GM23338 (cell line): ENCODE measurements around the gene CRACR2A. TPM values are rescaled to one million over a fixed set of nuclear protein-coding genes. Genes with fewer than 3 reads are reported as not detected.

Experiments
- ATAC-seq: fragments of 200-7000 bp; cut with Tn5 transposase; 3 replicates; pipeline ENCODE4 v1.9.1; 2020
- DNase-seq: peaks from one replicate; pipeline ENCODE4 v3.0.0-alpha.2; 2015; ENCODE audit warnings: low spot score
- H2AFZ ChIP-seq: fragments of 200-600 bp; sonication (generic); 2 replicates; pipeline ENCODE4 v1.8.0; 2016; ENCODE audit warnings: antibody characterized with exemption, mild to moderate bottlenecking, moderate library complexity
- H3F3A ChIP-seq: fragments of 200-600 bp; sonication (generic); replicated peaks from 2 replicates; pipeline ENCODE4 v1.8.0; 2017; ENCODE audit warnings: antibody characterized with exemption, mixed run types, low read depth
- H3K27ac ChIP-seq: fragments of 200-600 bp; sonication (generic); 2 replicates; pipeline ENCODE4 v1.6.1; 2016; ENCODE audit warnings: low read depth
- H3K27me3 ChIP-seq: fragments of 200-600 bp; sonication (generic); 2 replicates; pipeline ENCODE4 v1.8.0; 2016; ENCODE audit warnings: mild to moderate bottlenecking, mixed run types, moderate library complexity; ENCODE audit not compliant: insufficient read depth
- H3K36me3 ChIP-seq: fragments of 200-600 bp; sonication (generic); 2 replicates; pipeline ENCODE4 v1.8.0; 2016; ENCODE audit warnings: mild to moderate bottlenecking; ENCODE audit not compliant: insufficient read depth
- H3K4me1 ChIP-seq: fragments of 200-600 bp; sonication (generic); 2 replicates; pipeline ENCODE4 v1.8.0; 2016; ENCODE audit warnings: mild to moderate bottlenecking, moderate library complexity; ENCODE audit not compliant: insufficient read depth
- H3K4me2 ChIP-seq: fragments of 200-600 bp; sonication (generic); 2 replicates; pipeline ENCODE4 v1.7.1; 2017; ENCODE audit warnings: mixed run types
- H3K4me3 ChIP-seq: fragments of 200-600 bp; sonication (generic); 2 replicates; pipeline ENCODE4 v1.6.1; 2016; ENCODE audit warnings: mixed run types
- H3K79me2 ChIP-seq: fragments of 200-600 bp; sonication (generic); replicated peaks from 2 replicates; pipeline ENCODE4 v1.8.0; 2017; ENCODE audit warnings: mild to moderate bottlenecking; ENCODE audit not compliant: insufficient read depth
- H3K9me2 ChIP-seq: fragments of 200-600 bp; sonication (generic); 2 replicates; pipeline ENCODE4 v1.8.0; 2017; ENCODE audit not compliant: insufficient read depth
- H4K20me1 ChIP-seq: fragments of 200-600 bp; sonication (generic); replicated peaks from 2 replicates; pipeline ENCODE4 v1.8.0; 2017; ENCODE audit warnings: mild to moderate bottlenecking; ENCODE audit not compliant: insufficient read depth
- H3K27ac Mint-ChIP-seq: 2 replicates; pipeline ENCODE4 v1.8.0; 2020; ENCODE audit warnings: inconsistent platforms, mild to moderate bottlenecking, moderate library complexity, mixed read lengths
- H3K27me3 Mint-ChIP-seq: 3 replicates; pipeline ENCODE4 v1.8.0; 2022; ENCODE audit warnings: low read depth, mild to moderate bottlenecking, moderate library complexity, mixed read lengths, inconsistent platforms; ENCODE audit not compliant: insufficient read depth, poor library complexity
- H3K36me3 Mint-ChIP-seq: 3 replicates; pipeline ENCODE4 v1.8.0; 2021; ENCODE audit warnings: low read depth, mild to moderate bottlenecking, inconsistent platforms, moderate library complexity, mixed read lengths
- H3K4me1 Mint-ChIP-seq: 3 replicates; pipeline ENCODE4 v1.8.0; 2020; ENCODE audit warnings: mild to moderate bottlenecking, inconsistent platforms, mixed read lengths
- H3K4me3 Mint-ChIP-seq: 3 replicates; pipeline ENCODE4 v1.8.0; 2021; ENCODE audit warnings: moderate library complexity, mild to moderate bottlenecking, inconsistent platforms, mixed read lengths
- H3K9me3 Mint-ChIP-seq: 3 replicates; pipeline ENCODE4 v1.8.0; 2020; ENCODE audit warnings: moderate library complexity, mild to moderate bottlenecking, inconsistent platforms, mixed read lengths
- CREB1 ChIP-seq: fragments of 250-450 bp; sonication (Bioruptor Pico); IDR thresholded peaks from 2 replicates; pipeline ENCODE4 v1.5.0; 2020; ENCODE audit warnings: low read depth, mild to moderate bottlenecking, moderate library complexity
- EZH2phosphoT487 ChIP-seq: fragments of 200-600 bp; sonication (generic); IDR thresholded peaks from one replicate; pipeline ENCODE4 v1.8.1; 2018; ENCODE audit warnings: antibody characterized with exemption; ENCODE audit not compliant: unreplicated experiment
- JUNB ChIP-seq: IDR thresholded peaks from one replicate; pipeline ENCODE4 v1.6.1; 2016; ENCODE audit warnings: antibody characterized with exemption; ENCODE audit not compliant: unreplicated experiment
- NANOG ChIP-seq: IDR thresholded peaks from 2 replicates; pipeline ENCODE4 v1.6.1; 2016; ENCODE audit warnings: antibody characterized with exemption, borderline replicate concordance
- POLR2AphosphoS5 ChIP-seq: IDR thresholded peaks from 2 replicates; pipeline ENCODE4 v1.6.1; 2016; ENCODE audit warnings: antibody characterized with exemption, low read depth
- STAT1 ChIP-seq: IDR thresholded peaks from one replicate; pipeline ENCODE4 v1.6.1; 2016; ENCODE audit warnings: antibody characterized with exemption; ENCODE audit not compliant: unreplicated experiment
- ZNF114 ChIP-seq: fragments of 250-450 bp; sonication (Bioruptor Pico); IDR thresholded peaks from 2 replicates; pipeline ENCODE4 v1.5.0; 2020; ENCODE audit warnings: mild to moderate bottlenecking, moderate library complexity
- polyA plus RNA-seq: library from polyadenylated mRNA; unstranded; fragments of >200 nt; fragmentation: Nextera tagmentation; extraction: Ambion mirVana; gene quantifications from 2 replicates; pipeline ENCODE4 v1.2.1, GENCODE V29; 2016
- total RNA-seq: library from RNA; depleted of rRNA; stranded (reverse); fragments of >200 nt; shearing (Covaris generic); gene quantifications from 2 replicates; pipeline ENCODE4 v1.2.3, GENCODE V29; 2014
- TF ChIP-seq, protein P1 (sequence below): IDR thresholded peaks from one replicate; pipeline ENCODE4 v1.6.1; 2018; ENCODE audit warnings: antibody characterized with exemption; ENCODE audit not compliant: unreplicated experiment
- TF ChIP-seq, protein P2 (sequence below), 2 experiments: fragments of 200-600 bp in 1 of 2; sonication (generic) in 1 of 2; conservative IDR thresholded peaks; 2 replicates each; pipeline versions ENCODE4 v1.5.1 to v1.6.1; 2016 to 2017; ENCODE audit warnings: antibody characterized with exemption in 2 of 2, low read depth in 2 of 2, mild to moderate bottlenecking in 2 of 2, moderate library complexity in 1 of 2
- TF ChIP-seq, protein P3 (sequence below): fragments of 250-450 bp; sonication (Bioruptor Pico); IDR thresholded peaks from 2 replicates; pipeline ENCODE4 v1.5.0; 2020; ENCODE audit warnings: mild to moderate bottlenecking, moderate library complexity

Gene CRACR2A
- total and polyA plus RNA-seq, 2 experiments from 2014 or later: 1.5 to 3.0 TPM

DNA sequence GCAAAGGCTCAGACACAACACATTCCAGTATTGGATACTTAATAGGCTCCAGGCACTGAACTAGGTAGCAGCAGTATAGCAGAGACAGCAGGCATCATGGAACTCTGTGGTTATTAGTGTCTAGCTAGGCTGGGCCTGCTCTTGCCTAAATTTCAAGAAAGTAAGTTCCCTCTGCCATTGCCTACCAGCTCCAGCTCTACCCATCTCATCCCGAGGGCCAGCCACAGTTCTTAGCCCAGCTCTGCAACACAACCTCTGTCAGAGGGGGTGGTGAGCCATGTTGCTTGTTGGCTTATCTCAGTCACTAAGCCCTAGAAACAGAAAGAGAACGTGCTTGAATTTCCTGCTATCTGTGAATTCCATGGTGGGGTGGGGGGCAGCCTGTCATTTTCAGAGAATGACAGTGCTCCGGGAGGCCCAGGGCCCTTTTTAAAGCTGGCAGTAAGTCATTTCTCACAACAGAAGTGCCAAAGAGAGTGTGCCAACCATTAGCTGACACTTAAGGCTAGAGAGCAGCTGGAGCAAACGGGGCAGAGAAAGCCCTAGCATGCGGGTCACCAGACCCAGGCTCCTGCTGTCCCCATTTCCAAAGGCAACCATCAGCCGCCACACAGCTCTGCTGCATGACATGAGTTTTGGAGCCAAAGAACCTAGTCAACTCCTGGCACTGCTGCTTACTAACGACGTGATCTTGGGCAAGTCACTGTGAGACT is 156.1 kb downstream of the CRACR2A start:
- ATAC-seq (no peak), DNase-seq (no peak)
- H4K20me1 ChIP-seq: no peaks in the 10 kb centered on the region
- H3K27ac Mint-ChIP-seq: no peak overlapping the region
- no peak overlapping the region for H3K4me2 ChIP-seq
- H3K4me1 Mint-ChIP-seq: peaks cover 32% of the 10 kb centered on the region
- H2AFZ ChIP-seq: no peak overlapping the region
- H3K36me3 ChIP-seq: no peaks in the 10 kb centered on the region
- H3K27me3 ChIP-seq: no peaks in the 10 kb centered on the region
- H3K9me2 ChIP-seq: no peaks in the 10 kb centered on the region
- H3F3A ChIP-seq: no peaks in the 10 kb centered on the region
- H3K36me3 Mint-ChIP-seq: no peaks in the 10 kb centered on the region
- peaks cover 5% of the 10 kb centered on the region for H3K27me3 Mint-ChIP-seq
- H3K4me1 ChIP-seq: peaks cover 7% of the 10 kb centered on the region
- H3K4me3 Mint-ChIP-seq: no peak overlapping the region
- no peaks in the 10 kb centered on the region for H3K79me2 ChIP-seq
- no peak overlapping the region for H3K27ac ChIP-seq
- no peak overlapping the region for H3K4me3 ChIP-seq
- TF ChIP-seq CREB1: no peak
- TF ChIP-seq POLR2AphosphoS5: no peak
- TF ChIP-seq JUNB: no peak
- no peak for TF ChIP-seq ZNF114 (CRISPR knock-in tag)
- TF ChIP-seq, protein P1, sequence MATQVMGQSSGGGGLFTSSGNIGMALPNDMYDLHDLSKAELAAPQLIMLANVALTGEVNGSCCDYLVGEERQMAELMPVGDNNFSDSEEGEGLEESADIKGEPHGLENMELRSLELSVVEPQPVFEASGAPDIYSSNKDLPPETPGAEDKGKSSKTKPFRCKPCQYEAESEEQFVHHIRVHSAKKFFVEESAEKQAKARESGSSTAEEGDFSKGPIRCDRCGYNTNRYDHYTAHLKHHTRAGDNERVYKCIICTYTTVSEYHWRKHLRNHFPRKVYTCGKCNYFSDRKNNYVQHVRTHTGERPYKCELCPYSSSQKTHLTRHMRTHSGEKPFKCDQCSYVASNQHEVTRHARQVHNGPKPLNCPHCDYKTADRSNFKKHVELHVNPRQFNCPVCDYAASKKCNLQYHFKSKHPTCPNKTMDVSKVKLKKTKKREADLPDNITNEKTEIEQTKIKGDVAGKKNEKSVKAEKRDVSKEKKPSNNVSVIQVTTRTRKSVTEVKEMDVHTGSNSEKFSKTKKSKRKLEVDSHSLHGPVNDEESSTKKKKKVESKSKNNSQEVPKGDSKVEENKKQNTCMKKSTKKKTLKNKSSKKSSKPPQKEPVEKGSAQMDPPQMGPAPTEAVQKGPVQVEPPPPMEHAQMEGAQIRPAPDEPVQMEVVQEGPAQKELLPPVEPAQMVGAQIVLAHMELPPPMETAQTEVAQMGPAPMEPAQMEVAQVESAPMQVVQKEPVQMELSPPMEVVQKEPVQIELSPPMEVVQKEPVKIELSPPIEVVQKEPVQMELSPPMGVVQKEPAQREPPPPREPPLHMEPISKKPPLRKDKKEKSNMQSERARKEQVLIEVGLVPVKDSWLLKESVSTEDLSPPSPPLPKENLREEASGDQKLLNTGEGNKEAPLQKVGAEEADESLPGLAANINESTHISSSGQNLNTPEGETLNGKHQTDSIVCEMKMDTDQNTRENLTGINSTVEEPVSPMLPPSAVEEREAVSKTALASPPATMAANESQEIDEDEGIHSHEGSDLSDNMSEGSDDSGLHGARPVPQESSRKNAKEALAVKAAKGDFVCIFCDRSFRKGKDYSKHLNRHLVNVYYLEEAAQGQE: no peak
- TF ChIP-seq EZH2phosphoT487: no peak
- TF ChIP-seq NANOG: no peak
- no peaks in the 10 kb centered on the region for H3K9me3 Mint-ChIP-seq

DNA sequence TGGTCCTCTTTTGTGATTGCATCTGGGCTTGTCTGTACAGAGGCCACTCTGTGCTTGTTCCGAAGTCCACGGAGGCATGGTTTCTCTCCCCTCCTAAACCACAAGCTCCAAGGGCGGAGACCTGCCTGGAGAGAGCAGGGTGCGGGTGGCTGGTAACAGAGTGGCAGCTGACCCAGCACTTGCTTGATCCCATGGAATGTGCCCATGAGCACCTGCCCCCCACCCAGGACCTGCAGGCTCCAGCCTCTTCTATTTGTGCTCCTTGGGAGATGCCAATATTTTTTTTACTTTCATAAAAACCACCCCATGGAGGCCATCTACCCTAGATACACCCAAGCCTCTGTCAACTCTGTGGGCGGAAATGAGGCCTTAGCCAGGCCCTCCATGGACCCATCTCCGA is 157.2 kb downstream of the CRACR2A start:
- H3K4me2 ChIP-seq: no peak overlapping the region
- no peak for TF ChIP-seq ZNF114 (CRISPR knock-in tag)
- TF ChIP-seq EZH2phosphoT487: no peak
- TF ChIP-seq NANOG: no peak
- no peak for TF ChIP-seq STAT1
- TF ChIP-seq POLR2AphosphoS5: no peak
- TF ChIP-seq, protein P2, sequence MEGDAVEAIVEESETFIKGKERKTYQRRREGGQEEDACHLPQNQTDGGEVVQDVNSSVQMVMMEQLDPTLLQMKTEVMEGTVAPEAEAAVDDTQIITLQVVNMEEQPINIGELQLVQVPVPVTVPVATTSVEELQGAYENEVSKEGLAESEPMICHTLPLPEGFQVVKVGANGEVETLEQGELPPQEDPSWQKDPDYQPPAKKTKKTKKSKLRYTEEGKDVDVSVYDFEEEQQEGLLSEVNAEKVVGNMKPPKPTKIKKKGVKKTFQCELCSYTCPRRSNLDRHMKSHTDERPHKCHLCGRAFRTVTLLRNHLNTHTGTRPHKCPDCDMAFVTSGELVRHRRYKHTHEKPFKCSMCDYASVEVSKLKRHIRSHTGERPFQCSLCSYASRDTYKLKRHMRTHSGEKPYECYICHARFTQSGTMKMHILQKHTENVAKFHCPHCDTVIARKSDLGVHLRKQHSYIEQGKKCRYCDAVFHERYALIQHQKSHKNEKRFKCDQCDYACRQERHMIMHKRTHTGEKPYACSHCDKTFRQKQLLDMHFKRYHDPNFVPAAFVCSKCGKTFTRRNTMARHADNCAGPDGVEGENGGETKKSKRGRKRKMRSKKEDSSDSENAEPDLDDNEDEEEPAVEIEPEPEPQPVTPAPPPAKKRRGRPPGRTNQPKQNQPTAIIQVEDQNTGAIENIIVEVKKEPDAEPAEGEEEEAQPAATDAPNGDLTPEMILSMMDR (conservative IDR thresholded peaks at IDR 0.05; ENCODE audit: low read depth in 2 of 2): no peak
- no peak for TF ChIP-seq JUNB
- TF ChIP-seq, protein P3, sequence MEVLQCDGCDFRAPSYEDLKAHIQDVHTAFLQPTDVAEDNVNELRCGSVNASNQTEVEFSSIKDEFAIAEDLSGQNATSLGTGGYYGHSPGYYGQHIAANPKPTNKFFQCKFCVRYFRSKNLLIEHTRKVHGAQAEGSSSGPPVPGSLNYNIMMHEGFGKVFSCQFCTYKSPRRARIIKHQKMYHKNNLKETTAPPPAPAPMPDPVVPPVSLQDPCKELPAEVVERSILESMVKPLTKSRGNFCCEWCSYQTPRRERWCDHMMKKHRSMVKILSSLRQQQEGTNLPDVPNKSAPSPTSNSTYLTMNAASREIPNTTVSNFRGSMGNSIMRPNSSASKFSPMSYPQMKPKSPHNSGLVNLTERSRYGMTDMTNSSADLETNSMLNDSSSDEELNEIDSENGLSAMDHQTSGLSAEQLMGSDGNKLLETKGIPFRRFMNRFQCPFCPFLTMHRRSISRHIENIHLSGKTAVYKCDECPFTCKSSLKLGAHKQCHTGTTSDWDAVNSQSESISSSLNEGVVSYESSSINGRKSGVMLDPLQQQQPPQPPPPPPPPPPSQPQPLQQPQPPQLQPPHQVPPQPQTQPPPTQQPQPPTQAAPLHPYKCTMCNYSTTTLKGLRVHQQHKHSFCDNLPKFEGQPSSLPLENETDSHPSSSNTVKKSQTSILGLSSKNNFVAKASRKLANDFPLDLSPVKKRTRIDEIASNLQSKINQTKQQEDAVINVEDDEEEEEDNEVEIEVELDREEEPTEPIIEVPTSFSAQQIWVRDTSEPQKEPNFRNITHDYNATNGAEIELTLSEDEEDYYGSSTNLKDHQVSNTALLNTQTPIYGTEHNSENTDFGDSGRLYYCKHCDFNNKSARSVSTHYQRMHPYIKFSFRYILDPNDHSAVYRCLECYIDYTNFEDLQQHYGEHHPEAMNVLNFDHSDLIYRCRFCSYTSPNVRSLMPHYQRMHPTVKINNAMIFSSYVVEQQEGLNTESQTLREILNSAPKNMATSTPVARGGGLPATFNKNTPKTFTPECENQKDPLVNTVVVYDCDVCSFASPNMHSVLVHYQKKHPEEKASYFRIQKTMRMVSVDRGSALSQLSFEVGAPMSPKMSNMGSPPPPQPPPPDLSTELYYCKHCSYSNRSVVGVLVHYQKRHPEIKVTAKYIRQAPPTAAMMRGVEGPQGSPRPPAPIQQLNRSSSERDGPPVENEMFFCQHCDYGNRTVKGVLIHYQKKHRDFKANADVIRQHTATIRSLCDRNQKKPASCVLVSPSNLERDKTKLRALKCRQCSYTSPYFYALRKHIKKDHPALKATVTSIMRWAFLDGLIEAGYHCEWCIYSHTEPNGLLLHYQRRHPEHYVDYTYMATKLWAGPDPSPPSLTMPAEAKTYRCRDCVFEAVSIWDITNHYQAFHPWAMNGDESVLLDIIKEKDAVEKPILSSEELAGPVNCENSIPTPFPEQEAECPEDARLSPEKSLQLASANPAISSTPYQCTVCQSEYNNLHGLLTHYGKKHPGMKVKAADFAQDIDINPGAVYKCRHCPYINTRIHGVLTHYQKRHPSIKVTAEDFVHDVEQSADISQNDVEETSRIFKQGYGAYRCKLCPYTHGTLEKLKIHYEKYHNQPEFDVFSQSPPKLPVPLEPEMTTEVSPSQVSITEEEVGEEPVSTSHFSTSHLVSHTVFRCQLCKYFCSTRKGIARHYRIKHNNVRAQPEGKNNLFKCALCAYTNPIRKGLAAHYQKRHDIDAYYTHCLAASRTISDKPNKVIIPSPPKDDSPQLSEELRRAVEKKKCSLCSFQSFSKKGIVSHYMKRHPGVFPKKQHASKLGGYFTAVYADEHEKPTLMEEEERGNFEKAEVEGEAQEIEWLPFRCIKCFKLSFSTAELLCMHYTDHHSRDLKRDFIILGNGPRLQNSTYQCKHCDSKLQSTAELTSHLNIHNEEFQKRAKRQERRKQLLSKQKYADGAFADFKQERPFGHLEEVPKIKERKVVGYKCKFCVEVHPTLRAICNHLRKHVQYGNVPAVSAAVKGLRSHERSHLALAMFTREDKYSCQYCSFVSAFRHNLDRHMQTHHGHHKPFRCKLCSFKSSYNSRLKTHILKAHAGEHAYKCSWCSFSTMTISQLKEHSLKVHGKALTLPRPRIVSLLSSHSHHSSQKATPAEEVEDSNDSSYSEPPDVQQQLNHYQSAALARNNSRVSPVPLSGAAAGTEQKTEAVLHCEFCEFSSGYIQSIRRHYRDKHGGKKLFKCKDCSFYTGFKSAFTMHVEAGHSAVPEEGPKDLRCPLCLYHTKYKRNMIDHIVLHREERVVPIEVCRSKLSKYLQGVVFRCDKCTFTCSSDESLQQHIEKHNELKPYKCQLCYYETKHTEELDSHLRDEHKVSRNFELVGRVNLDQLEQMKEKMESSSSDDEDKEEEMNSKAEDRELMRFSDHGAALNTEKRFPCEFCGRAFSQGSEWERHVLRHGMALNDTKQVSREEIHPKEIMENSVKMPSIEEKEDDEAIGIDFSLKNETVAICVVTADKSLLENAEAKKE (CRISPR knock-in tag): no peak

More for the DNA sequence above, 157.2 kb downstream of the CRACR2A start:
- Mint-ChIP-seq H3K36me3 (no peaks in the 10 kb centered on the region), H3K4me1 (peaks cover 22% of the 10 kb centered on the region; the same call in 2 of the 3 replicates), H3K9me3 (no peaks in the 10 kb centered on the region), H3K27me3 (peaks cover 2% of the 10 kb centered on the region), H3K4me3 (no peak overlapping the region), H3K27ac (no peak overlapping the region)
- Histone ChIP-seq H3K4me1 (peaks cover 3% of the 10 kb centered on the region; the same call in 1 of the 2 replicates), H3K36me3 (no peaks in the 10 kb centered on the region), H2AFZ (no peak overlapping the region), H3K27me3 (no peaks in the 10 kb centered on the region), H3K79me2 (no peaks in the 10 kb centered on the region), H3K9me2 (no peaks in the 10 kb centered on the region), H3K27ac (no peak overlapping the region), H3F3A (no peaks in the 10 kb centered on the region), H3K4me3 (no peak overlapping the region), H4K20me1 (no peaks in the 10 kb centered on the region)
- DNase-seq (no peak), ATAC-seq (no peak)
